ENCODE data around the gene ADAMTS19.
A peak's percentile ranks its signal among the peaks of the same experiment; 100 is the strongest.

GRCh38 chr5:129460672-129460935 is 506 bp downstream of the ADAMTS19 start:
- TF ChIP-seq EZH2 (IDR thresholded peaks at IDR 0.05; ENCODE audit: insufficient read depth, poor library complexity, severe bottlenecking): peak; percentile 80
- no peak for TF ChIP-seq EZH2phosphoT487 (IDR thresholded peaks at IDR 0.05; ENCODE audit: insufficient read depth, low read depth)
